ENCODE results near the gene MYT1.
"Not testable (repeated sequence)": the region's sequence is repeated elsewhere in the genome, so short reads cannot be mapped to it uniquely, and the experiment has no call there.

MYT1 gene

GRCh38 chr20:64164123-64164836, at the start of gene MYT1:
Gene MYT1 (plus strand): TSS chr20:64164452. CDS start chr20:64198862, 34,410 bp downstream.
- peaks cover 32% of the 10 kb centered on the region for H3K4me1 ChIP-seq (ENCODE audit: insufficient read depth, insufficient read length)
- H3K27me3 ChIP-seq (ENCODE audit: insufficient read depth, insufficient read length): peaks cover 33% of the 10 kb centered on the region
- no peak within 1 kb of the TSS for H3K4me3 ChIP-seq (ENCODE audit: insufficient read length, low read depth)
- TF ChIP-seq YY1 (IDR thresholded peaks at IDR 0.05; ENCODE audit: insufficient read depth, insufficient read length) (no peak), SUZ12 (IDR thresholded peaks at IDR 0.05; ENCODE audit: extremely low read depth, insufficient read depth, insufficient read length) (no peak), ZNF274 (IDR thresholded peaks at IDR 0.05; ENCODE audit: low read depth, low read length) (no peak)
- H3K9me3 ChIP-seq (ENCODE audit: insufficient read depth, low read length): no peaks in the 10 kb centered on the region
- H3K9ac ChIP-seq (ENCODE audit: insufficient read length, low read depth): no peak within 1 kb of the TSS
- DNase-seq (ENCODE audit: low read depth, low spot score): no peak
- H3K36me3 ChIP-seq (ENCODE audit: insufficient read depth, insufficient read length, low read length): no peaks in the 10 kb centered on the region

- no peak for DNase-seq (ENCODE audit: low read depth, low spot score)
- H3K4me1 ChIP-seq (ENCODE audit: insufficient read depth, insufficient read length): peaks cover 7% of the 10 kb centered on the region
- no peaks in the 10 kb centered on the region for H3K36me3 ChIP-seq (ENCODE audit: insufficient read depth, insufficient read length, low read length)
- no peaks in the 10 kb centered on the region for H3K27me3 ChIP-seq (ENCODE audit: insufficient read depth, insufficient read length)
- TF ChIP-seq ZNF274 (IDR thresholded peaks at IDR 0.05; ENCODE audit: low read depth, low read length) (no peak), YY1 (IDR thresholded peaks at IDR 0.05; ENCODE audit: insufficient read depth, insufficient read length) (no peak), SUZ12 (IDR thresholded peaks at IDR 0.05; ENCODE audit: extremely low read depth, insufficient read depth, insufficient read length) (no peak)
- H3K9ac ChIP-seq (ENCODE audit: insufficient read length, low read depth): no peak overlapping the region
- no peaks in the 10 kb centered on the region for H3K9me3 ChIP-seq (ENCODE audit: insufficient read depth, low read length)
- no peak overlapping the region for H3K4me3 ChIP-seq (ENCODE audit: insufficient read length, low read depth)
Measured at GRCh38 chr20:64115171-64115911, 48.9 kb upstream of the MYT1 start.

- Histone ChIP-seq H3K27me3 (ENCODE audit: insufficient read depth, insufficient read length) (no peaks in the 10 kb centered on the region), H3K36me3 (ENCODE audit: insufficient read depth, insufficient read length, low read length) (no peaks in the 10 kb centered on the region), H3K4me3 (ENCODE audit: insufficient read length, low read depth) (no peak overlapping the region), H3K4me1 (ENCODE audit: insufficient read depth, insufficient read length) (peaks cover 9% of the 10 kb centered on the region), H3K9me3 (ENCODE audit: insufficient read depth, low read length) (no peaks in the 10 kb centered on the region), H3K9ac (ENCODE audit: insufficient read length, low read depth) (no peak overlapping the region)
- no peak for TF ChIP-seq YY1 (IDR thresholded peaks at IDR 0.05; ENCODE audit: insufficient read depth, insufficient read length)
- no peak for TF ChIP-seq SUZ12 (IDR thresholded peaks at IDR 0.05; ENCODE audit: extremely low read depth, insufficient read depth, insufficient read length)
- no peak for TF ChIP-seq ZNF274 (IDR thresholded peaks at IDR 0.05; ENCODE audit: low read depth, low read length)
- no peak for DNase-seq (ENCODE audit: low read depth, low spot score)
Measured at GRCh38 chr20:64116016-64116415, 48.2 kb upstream of the MYT1 start.

- no peak for DNase-seq (ENCODE audit: low read depth, low spot score)
Measured at GRCh38 chr20:64116541-64117431, 47.5 kb upstream of the MYT1 start.

GRCh38 chr20:64117432-64117777, 46.8 kb upstream of the MYT1 start:
- not testable (repeated sequence) for H3K4me1 ChIP-seq (ENCODE audit: insufficient read depth, insufficient read length); H3K9ac ChIP-seq (ENCODE audit: insufficient read length, low read depth); H3K27me3 ChIP-seq (ENCODE audit: insufficient read depth, insufficient read length); H3K36me3 ChIP-seq (ENCODE audit: insufficient read depth, insufficient read length, low read length); DNase-seq (ENCODE audit: low read depth, low spot score); H3K4me3 ChIP-seq (ENCODE audit: insufficient read length, low read depth); H3K9me3 ChIP-seq (ENCODE audit: insufficient read depth, low read length)

More at GRCh38 chr20:64116541-64117431, 47.5 kb upstream of the MYT1 start:
- H3K9ac ChIP-seq (ENCODE audit: insufficient read length, low read depth): no peak overlapping the region
- no peaks in the 10 kb centered on the region for H3K27me3 ChIP-seq (ENCODE audit: insufficient read depth, insufficient read length)
- no peaks in the 10 kb centered on the region for H3K9me3 ChIP-seq (ENCODE audit: insufficient read depth, low read length)
- peaks cover 9% of the 10 kb centered on the region for H3K4me1 ChIP-seq (ENCODE audit: insufficient read depth, insufficient read length)
- no peaks in the 10 kb centered on the region for H3K36me3 ChIP-seq (ENCODE audit: insufficient read depth, insufficient read length, low read length)
- no peak overlapping the region for H3K4me3 ChIP-seq (ENCODE audit: insufficient read length, low read depth)
- TF ChIP-seq SUZ12 (IDR thresholded peaks at IDR 0.05; ENCODE audit: extremely low read depth, insufficient read depth, insufficient read length): no peak
- no peak for TF ChIP-seq YY1 (IDR thresholded peaks at IDR 0.05; ENCODE audit: insufficient read depth, insufficient read length)
- no peak for TF ChIP-seq ZNF274 (IDR thresholded peaks at IDR 0.05; ENCODE audit: low read depth, low read length)

GRCh38 chr20:64119301-64119680, 45.0 kb upstream of the MYT1 start:
- peaks cover 4% of the 10 kb centered on the region for H3K4me1 ChIP-seq (ENCODE audit: insufficient read depth, insufficient read length)
- H3K27me3 ChIP-seq (ENCODE audit: insufficient read depth, insufficient read length): no peaks in the 10 kb centered on the region
- H3K36me3 ChIP-seq (ENCODE audit: insufficient read depth, insufficient read length, low read length): no peaks in the 10 kb centered on the region
- H3K9ac ChIP-seq (ENCODE audit: insufficient read length, low read depth): no peak overlapping the region
- no peak for DNase-seq (ENCODE audit: low read depth, low spot score)
- H3K4me3 ChIP-seq (ENCODE audit: insufficient read length, low read depth): no peak overlapping the region
- no peak for TF ChIP-seq SUZ12 (IDR thresholded peaks at IDR 0.05; ENCODE audit: extremely low read depth, insufficient read depth, insufficient read length)
- no peaks in the 10 kb centered on the region for H3K9me3 ChIP-seq (ENCODE audit: insufficient read depth, low read length)
